Suprapubic skin (tissue), 4 donors: ENCODE data around the gene FGFR3.

Source experiments
- EP300 ChIP-seq: sonication (generic); formaldehyde crosslinking; IDR thresholded peaks from one replicate; pipeline ENCODE4 v1.6.1; 2017; ENCODE audit warnings: antibody characterized with exemption
- POLR2A ChIP-seq, 2 donors: fragments of 450-650 bp; IDR thresholded peaks; one replicate each; pipeline ENCODE4 v1.6.1; 2017; ENCODE audit warnings: antibody characterized with exemption in 2 of 2, mild to moderate bottlenecking in 2 of 2, moderate library complexity in 2 of 2
- POLR2AphosphoS5 ChIP-seq, 3 donors: sonication (generic); formaldehyde crosslinking; IDR thresholded peaks; one replicate each; pipeline ENCODE4 v1.6.1; 2017; ENCODE audit warnings: antibody characterized with exemption in 3 of 3
- TF ChIP-seq, protein P1 (sequence below), 2 donors: fragments of 200-600 bp in 1 of 2; fragments of 450-650 bp in 1 of 2; sonication (generic) in 1 of 2; IDR thresholded peaks; one replicate each; pipeline ENCODE4 v1.5.1; 2016 to 2019; ENCODE audit warnings: antibody characterized with exemption in 2 of 2, mild to moderate bottlenecking in 1 of 2, moderate library complexity in 1 of 2

DNA sequence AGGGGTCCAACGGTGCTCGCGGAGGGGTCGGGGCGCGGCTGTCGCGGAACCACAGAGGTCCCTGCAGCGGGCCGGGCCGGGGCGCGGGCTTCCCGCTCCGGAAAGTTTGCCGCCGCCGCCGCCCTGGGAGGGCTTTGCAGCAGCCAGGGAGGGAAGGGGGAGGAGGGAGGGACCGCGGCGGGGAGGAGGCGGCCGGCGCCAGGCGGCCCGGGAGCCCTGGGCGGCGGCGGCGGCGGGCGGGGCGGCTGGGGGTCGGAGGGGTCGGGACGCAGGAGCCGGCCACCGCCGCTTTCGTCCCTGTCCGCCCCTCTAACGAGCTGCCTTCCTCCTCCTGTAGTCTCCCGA, 375 bp downstream of the FGFR3 start:
- TF ChIP-seq POLR2A (IDR thresholded peaks at IDR 0.05): no peak
- TF ChIP-seq EP300: no peak
- TF ChIP-seq, protein P1, sequence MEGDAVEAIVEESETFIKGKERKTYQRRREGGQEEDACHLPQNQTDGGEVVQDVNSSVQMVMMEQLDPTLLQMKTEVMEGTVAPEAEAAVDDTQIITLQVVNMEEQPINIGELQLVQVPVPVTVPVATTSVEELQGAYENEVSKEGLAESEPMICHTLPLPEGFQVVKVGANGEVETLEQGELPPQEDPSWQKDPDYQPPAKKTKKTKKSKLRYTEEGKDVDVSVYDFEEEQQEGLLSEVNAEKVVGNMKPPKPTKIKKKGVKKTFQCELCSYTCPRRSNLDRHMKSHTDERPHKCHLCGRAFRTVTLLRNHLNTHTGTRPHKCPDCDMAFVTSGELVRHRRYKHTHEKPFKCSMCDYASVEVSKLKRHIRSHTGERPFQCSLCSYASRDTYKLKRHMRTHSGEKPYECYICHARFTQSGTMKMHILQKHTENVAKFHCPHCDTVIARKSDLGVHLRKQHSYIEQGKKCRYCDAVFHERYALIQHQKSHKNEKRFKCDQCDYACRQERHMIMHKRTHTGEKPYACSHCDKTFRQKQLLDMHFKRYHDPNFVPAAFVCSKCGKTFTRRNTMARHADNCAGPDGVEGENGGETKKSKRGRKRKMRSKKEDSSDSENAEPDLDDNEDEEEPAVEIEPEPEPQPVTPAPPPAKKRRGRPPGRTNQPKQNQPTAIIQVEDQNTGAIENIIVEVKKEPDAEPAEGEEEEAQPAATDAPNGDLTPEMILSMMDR (IDR thresholded peaks at IDR 0.05): no peak
- no peak for TF ChIP-seq POLR2AphosphoS5 (IDR thresholded peaks at IDR 0.05)
